Measurements from ENCODE around the gene NFYC.

DNA sequence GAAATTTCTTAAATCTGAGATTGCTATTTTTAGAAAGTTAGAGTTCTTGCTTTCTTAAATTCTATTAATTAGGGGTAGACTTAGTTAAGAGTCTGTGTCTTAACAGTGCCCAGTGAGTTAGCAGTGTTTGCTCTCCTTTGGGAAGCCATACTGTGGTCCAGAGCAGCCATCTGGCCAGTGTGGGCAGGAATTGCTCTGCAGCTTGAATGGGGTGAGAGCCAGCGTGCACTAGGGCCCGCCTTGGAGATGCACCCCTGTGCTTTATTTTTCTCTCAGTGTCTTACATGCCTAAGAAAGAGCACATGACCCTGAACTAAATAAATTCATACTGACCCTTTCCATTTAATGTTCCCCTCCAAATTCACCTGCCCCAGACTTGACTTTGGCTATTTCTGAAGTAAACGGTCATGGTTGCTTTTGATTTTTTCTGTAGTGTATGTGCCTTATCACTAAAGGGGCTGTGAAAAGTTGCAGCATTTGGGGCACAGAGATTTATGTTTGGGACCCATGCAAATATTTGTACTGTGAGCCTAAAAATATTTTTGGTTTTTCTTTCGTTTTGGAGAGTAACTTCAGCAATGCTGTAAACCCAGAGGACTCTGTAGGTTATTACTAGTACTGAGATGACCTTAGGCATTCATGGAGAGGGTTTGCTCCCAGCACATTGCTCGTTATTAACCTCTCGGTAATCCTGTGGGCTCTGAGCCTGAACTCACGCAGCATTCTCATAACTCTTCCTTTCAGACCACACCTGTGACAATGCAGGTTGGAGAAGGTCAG lies 70.8 kb downstream of the NFYC start:
- TF ChIP-seq, protein P1, sequence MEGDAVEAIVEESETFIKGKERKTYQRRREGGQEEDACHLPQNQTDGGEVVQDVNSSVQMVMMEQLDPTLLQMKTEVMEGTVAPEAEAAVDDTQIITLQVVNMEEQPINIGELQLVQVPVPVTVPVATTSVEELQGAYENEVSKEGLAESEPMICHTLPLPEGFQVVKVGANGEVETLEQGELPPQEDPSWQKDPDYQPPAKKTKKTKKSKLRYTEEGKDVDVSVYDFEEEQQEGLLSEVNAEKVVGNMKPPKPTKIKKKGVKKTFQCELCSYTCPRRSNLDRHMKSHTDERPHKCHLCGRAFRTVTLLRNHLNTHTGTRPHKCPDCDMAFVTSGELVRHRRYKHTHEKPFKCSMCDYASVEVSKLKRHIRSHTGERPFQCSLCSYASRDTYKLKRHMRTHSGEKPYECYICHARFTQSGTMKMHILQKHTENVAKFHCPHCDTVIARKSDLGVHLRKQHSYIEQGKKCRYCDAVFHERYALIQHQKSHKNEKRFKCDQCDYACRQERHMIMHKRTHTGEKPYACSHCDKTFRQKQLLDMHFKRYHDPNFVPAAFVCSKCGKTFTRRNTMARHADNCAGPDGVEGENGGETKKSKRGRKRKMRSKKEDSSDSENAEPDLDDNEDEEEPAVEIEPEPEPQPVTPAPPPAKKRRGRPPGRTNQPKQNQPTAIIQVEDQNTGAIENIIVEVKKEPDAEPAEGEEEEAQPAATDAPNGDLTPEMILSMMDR (conservative IDR thresholded peaks at IDR 0.05; ENCODE audit: low read depth in 2 of 2): no peak
- TF ChIP-seq EZH2 (IDR thresholded peaks at IDR 0.05; ENCODE audit: low read depth, unreplicated experiment) (no peak), EZH2phosphoT487 (IDR thresholded peaks at IDR 0.05; ENCODE audit: unreplicated experiment) (no peak), POLR2AphosphoS5 (IDR thresholded peaks at IDR 0.05; ENCODE audit: low read depth) (no peak), ZNF114 (CRISPR knock-in tag; IDR thresholded peaks at IDR 0.05) (no peak), CREB1 (CRISPR knock-in tag; IDR thresholded peaks at IDR 0.05; ENCODE audit: low read depth) (no peak), JUNB (IDR thresholded peaks at IDR 0.05; ENCODE audit: unreplicated experiment) (no peak), ZNF331 (CRISPR knock-in tag; IDR thresholded peaks at IDR 0.05; ENCODE audit: low read depth) (no peak), STAT1 (IDR thresholded peaks at IDR 0.05; ENCODE audit: unreplicated experiment) (no peak)
- TF ChIP-seq, protein P2, sequence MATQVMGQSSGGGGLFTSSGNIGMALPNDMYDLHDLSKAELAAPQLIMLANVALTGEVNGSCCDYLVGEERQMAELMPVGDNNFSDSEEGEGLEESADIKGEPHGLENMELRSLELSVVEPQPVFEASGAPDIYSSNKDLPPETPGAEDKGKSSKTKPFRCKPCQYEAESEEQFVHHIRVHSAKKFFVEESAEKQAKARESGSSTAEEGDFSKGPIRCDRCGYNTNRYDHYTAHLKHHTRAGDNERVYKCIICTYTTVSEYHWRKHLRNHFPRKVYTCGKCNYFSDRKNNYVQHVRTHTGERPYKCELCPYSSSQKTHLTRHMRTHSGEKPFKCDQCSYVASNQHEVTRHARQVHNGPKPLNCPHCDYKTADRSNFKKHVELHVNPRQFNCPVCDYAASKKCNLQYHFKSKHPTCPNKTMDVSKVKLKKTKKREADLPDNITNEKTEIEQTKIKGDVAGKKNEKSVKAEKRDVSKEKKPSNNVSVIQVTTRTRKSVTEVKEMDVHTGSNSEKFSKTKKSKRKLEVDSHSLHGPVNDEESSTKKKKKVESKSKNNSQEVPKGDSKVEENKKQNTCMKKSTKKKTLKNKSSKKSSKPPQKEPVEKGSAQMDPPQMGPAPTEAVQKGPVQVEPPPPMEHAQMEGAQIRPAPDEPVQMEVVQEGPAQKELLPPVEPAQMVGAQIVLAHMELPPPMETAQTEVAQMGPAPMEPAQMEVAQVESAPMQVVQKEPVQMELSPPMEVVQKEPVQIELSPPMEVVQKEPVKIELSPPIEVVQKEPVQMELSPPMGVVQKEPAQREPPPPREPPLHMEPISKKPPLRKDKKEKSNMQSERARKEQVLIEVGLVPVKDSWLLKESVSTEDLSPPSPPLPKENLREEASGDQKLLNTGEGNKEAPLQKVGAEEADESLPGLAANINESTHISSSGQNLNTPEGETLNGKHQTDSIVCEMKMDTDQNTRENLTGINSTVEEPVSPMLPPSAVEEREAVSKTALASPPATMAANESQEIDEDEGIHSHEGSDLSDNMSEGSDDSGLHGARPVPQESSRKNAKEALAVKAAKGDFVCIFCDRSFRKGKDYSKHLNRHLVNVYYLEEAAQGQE (IDR thresholded peaks at IDR 0.05; ENCODE audit: unreplicated experiment): no peak
- TF ChIP-seq, protein P3, sequence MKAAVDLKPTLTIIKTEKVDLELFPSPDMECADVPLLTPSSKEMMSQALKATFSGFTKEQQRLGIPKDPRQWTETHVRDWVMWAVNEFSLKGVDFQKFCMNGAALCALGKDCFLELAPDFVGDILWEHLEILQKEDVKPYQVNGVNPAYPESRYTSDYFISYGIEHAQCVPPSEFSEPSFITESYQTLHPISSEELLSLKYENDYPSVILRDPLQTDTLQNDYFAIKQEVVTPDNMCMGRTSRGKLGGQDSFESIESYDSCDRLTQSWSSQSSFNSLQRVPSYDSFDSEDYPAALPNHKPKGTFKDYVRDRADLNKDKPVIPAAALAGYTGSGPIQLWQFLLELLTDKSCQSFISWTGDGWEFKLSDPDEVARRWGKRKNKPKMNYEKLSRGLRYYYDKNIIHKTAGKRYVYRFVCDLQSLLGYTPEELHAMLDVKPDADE (IDR thresholded peaks at IDR 0.05): no peak
- TF ChIP-seq, protein P4, sequence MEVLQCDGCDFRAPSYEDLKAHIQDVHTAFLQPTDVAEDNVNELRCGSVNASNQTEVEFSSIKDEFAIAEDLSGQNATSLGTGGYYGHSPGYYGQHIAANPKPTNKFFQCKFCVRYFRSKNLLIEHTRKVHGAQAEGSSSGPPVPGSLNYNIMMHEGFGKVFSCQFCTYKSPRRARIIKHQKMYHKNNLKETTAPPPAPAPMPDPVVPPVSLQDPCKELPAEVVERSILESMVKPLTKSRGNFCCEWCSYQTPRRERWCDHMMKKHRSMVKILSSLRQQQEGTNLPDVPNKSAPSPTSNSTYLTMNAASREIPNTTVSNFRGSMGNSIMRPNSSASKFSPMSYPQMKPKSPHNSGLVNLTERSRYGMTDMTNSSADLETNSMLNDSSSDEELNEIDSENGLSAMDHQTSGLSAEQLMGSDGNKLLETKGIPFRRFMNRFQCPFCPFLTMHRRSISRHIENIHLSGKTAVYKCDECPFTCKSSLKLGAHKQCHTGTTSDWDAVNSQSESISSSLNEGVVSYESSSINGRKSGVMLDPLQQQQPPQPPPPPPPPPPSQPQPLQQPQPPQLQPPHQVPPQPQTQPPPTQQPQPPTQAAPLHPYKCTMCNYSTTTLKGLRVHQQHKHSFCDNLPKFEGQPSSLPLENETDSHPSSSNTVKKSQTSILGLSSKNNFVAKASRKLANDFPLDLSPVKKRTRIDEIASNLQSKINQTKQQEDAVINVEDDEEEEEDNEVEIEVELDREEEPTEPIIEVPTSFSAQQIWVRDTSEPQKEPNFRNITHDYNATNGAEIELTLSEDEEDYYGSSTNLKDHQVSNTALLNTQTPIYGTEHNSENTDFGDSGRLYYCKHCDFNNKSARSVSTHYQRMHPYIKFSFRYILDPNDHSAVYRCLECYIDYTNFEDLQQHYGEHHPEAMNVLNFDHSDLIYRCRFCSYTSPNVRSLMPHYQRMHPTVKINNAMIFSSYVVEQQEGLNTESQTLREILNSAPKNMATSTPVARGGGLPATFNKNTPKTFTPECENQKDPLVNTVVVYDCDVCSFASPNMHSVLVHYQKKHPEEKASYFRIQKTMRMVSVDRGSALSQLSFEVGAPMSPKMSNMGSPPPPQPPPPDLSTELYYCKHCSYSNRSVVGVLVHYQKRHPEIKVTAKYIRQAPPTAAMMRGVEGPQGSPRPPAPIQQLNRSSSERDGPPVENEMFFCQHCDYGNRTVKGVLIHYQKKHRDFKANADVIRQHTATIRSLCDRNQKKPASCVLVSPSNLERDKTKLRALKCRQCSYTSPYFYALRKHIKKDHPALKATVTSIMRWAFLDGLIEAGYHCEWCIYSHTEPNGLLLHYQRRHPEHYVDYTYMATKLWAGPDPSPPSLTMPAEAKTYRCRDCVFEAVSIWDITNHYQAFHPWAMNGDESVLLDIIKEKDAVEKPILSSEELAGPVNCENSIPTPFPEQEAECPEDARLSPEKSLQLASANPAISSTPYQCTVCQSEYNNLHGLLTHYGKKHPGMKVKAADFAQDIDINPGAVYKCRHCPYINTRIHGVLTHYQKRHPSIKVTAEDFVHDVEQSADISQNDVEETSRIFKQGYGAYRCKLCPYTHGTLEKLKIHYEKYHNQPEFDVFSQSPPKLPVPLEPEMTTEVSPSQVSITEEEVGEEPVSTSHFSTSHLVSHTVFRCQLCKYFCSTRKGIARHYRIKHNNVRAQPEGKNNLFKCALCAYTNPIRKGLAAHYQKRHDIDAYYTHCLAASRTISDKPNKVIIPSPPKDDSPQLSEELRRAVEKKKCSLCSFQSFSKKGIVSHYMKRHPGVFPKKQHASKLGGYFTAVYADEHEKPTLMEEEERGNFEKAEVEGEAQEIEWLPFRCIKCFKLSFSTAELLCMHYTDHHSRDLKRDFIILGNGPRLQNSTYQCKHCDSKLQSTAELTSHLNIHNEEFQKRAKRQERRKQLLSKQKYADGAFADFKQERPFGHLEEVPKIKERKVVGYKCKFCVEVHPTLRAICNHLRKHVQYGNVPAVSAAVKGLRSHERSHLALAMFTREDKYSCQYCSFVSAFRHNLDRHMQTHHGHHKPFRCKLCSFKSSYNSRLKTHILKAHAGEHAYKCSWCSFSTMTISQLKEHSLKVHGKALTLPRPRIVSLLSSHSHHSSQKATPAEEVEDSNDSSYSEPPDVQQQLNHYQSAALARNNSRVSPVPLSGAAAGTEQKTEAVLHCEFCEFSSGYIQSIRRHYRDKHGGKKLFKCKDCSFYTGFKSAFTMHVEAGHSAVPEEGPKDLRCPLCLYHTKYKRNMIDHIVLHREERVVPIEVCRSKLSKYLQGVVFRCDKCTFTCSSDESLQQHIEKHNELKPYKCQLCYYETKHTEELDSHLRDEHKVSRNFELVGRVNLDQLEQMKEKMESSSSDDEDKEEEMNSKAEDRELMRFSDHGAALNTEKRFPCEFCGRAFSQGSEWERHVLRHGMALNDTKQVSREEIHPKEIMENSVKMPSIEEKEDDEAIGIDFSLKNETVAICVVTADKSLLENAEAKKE (CRISPR knock-in tag; IDR thresholded peaks at IDR 0.05): no peak

All from GM23338 (cell line).